Measurements from ENCODE around the gene GLRX2. TPM values are rescaled to one million over a fixed set of nuclear protein-coding genes. Genes with fewer than 3 reads are reported as not detected.
"Not testable (repeated sequence)": the region's sequence is repeated elsewhere in the genome, so short reads cannot be mapped to it uniquely, and the experiment has no call there.

The GLRX2 gene
- total RNA-seq, 1 donor from 2014 or later: 11.0 TPM

DNA sequence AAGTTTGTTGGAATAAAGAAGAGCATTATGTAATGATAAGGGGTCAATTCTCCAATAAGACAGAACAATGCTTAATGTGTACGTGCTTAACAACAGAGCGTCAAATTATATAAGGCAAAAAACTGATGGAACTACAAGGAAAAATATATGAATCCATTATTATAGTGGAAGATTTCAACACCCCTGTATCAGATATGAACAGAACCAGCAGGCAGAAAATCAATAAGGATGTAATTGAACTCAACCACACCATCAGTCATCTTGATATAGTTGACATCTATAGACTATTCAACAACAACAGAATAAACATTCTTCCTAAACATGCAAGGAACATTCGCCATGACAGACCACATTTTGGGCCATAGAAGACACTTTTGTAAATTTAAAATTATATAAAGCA lies 13.0 kb upstream of the GLRX2 start:
- H3K36me3 Mint-ChIP-seq (ENCODE audit: low read depth, unreplicated experiment): no peaks in the 10 kb centered on the region

DNA sequence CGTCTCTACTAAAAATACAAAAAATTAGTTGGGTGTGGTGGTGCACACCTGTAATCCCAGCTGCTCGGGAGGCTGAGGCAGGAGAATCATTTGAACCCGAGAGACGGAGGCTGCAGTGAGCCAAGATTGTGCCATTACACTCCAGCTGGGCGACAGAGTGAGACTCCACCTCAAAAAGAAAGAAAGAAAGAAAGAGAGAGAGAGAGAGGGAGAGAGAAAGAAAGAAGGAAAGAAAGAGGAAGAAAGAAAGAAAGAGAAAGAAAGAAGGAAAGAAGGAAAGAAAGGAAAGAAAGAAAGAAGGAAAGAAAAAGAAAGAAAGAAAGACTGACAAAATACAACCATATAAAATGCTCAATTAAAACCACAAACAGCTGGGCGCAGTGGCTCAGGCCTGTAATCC lies 12.0 kb upstream of the GLRX2 start:
- DNase-seq (ENCODE audit: low spot score); H3K4me3 Mint-ChIP-seq (ENCODE audit: unreplicated experiment); H3K9me3 Mint-ChIP-seq (ENCODE audit: unreplicated experiment); H3K36me3 Mint-ChIP-seq (ENCODE audit: low read depth, unreplicated experiment); H3K27ac Mint-ChIP-seq (ENCODE audit: unreplicated experiment); H3K27me3 Mint-ChIP-seq (ENCODE audit: unreplicated experiment); H3K4me1 Mint-ChIP-seq (ENCODE audit: unreplicated experiment): not testable (repeated sequence)

More for the DNA sequence above, 13.0 kb upstream of the GLRX2 start:
- Mint-ChIP-seq H3K27me3 (ENCODE audit: unreplicated experiment) (peaks cover 1% of the 10 kb centered on the region), H3K9me3 (ENCODE audit: unreplicated experiment) (no peaks in the 10 kb centered on the region), H3K4me3 (ENCODE audit: unreplicated experiment) (no peak overlapping the region), H3K27ac (ENCODE audit: unreplicated experiment) (no peak overlapping the region), H3K4me1 (ENCODE audit: unreplicated experiment) (peaks cover 2% of the 10 kb centered on the region)
- no peak for DNase-seq (ENCODE audit: low spot score)
- TF ChIP-seq, protein P1, sequence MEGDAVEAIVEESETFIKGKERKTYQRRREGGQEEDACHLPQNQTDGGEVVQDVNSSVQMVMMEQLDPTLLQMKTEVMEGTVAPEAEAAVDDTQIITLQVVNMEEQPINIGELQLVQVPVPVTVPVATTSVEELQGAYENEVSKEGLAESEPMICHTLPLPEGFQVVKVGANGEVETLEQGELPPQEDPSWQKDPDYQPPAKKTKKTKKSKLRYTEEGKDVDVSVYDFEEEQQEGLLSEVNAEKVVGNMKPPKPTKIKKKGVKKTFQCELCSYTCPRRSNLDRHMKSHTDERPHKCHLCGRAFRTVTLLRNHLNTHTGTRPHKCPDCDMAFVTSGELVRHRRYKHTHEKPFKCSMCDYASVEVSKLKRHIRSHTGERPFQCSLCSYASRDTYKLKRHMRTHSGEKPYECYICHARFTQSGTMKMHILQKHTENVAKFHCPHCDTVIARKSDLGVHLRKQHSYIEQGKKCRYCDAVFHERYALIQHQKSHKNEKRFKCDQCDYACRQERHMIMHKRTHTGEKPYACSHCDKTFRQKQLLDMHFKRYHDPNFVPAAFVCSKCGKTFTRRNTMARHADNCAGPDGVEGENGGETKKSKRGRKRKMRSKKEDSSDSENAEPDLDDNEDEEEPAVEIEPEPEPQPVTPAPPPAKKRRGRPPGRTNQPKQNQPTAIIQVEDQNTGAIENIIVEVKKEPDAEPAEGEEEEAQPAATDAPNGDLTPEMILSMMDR (IDR thresholded peaks at IDR 0.05; ENCODE audit: unreplicated experiment): no peak

DNA sequence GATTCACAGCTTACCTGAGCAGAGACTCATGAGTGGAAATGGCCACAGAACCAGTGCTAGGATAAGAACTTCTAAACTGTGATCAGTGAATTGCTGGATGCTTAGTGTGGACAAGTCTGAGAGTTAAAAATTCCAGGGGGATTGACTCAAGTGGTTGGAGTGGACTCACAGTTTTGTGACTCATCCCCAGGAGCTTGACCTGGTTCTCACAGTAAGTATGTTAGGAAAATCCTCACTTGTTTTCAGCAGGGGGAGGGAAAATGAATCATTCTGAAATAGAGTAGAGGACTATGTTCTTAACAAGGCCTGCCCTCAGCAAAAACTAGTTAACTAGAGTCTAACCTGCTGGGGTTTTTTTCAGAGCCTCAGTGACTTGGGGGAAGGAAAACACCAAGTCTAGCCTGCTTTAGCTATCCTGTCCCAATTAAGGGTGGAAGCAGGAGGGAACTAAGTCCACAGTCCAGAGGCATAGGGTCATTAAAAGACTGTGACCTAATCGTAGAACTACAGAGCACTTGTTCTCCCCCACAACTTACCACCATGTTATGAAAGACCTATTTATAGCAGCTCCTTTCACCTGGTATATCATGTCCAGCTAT lies 10.5 kb upstream of the GLRX2 start:
- no peaks in the 10 kb centered on the region for H3K36me3 Mint-ChIP-seq (ENCODE audit: low read depth, unreplicated experiment)
- no peaks in the 10 kb centered on the region for H3K4me1 Mint-ChIP-seq (ENCODE audit: unreplicated experiment)
- H3K4me3 Mint-ChIP-seq (ENCODE audit: unreplicated experiment): no peak overlapping the region
- TF ChIP-seq, protein P1 (IDR thresholded peaks at IDR 0.05; ENCODE audit: unreplicated experiment): no peak
- H3K9me3 Mint-ChIP-seq (ENCODE audit: unreplicated experiment): no peaks in the 10 kb centered on the region
- peaks cover 4% of the 10 kb centered on the region for H3K27me3 Mint-ChIP-seq (ENCODE audit: unreplicated experiment)
- no peak for DNase-seq (ENCODE audit: low spot score)
- H3K27ac Mint-ChIP-seq (ENCODE audit: unreplicated experiment): no peak overlapping the region

DNA sequence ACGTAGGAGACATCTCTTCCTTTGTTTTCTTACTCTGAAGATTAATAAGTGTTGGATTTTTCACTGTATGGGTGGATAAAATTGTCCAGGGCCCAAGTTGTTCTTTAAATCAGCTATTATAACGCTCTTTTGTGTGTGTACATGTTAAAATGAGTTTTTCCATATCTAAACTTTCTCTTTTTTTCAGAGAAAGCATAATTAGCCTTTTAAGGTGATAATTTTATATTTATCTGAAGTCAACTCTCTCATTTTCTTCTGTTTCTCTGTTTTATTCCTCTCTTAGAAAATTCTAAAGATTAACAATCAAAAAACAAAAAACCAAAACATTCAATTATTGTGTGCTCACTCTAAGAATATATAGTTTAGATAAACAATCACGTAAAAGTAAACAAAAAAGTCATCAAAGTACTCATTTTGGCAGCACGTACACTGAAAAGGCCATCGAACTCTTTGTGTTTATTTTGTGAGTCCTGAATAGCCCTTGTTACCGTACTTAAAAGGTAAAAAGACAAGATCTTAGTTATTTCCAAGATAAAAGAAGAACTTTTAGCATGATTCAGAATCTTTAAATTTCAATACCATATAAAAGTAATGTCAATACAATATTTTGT lies 9.4 kb upstream of the GLRX2 start:
- H3K4me3 Mint-ChIP-seq (ENCODE audit: unreplicated experiment): no peak overlapping the region
- H3K27ac Mint-ChIP-seq (ENCODE audit: unreplicated experiment): no peak overlapping the region
- TF ChIP-seq, protein P1 (IDR thresholded peaks at IDR 0.05; ENCODE audit: unreplicated experiment): no peak
- no peaks in the 10 kb centered on the region for H3K36me3 Mint-ChIP-seq (ENCODE audit: low read depth, unreplicated experiment)
- H3K27me3 Mint-ChIP-seq (ENCODE audit: unreplicated experiment): peaks cover 4% of the 10 kb centered on the region
- no peak for DNase-seq (ENCODE audit: low spot score)
- H3K9me3 Mint-ChIP-seq (ENCODE audit: unreplicated experiment): no peaks in the 10 kb centered on the region
- H3K4me1 Mint-ChIP-seq (ENCODE audit: unreplicated experiment): no peaks in the 10 kb centered on the region

DNA sequence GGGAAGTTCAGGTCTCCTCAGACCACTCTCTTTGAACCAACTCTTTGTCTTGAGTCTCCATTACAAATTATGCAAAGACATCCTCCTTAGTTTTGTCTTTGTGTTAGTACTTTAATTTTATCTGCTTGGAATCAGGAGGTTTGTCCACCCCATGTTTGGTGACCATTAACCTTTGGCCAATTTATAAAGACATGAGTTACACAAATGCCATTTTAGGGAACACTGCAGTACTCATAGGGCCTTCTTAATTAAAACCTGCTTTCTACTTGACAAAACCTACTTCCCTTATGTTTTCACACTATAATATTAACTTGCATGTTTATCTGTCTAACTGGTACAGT lies 8.7 kb upstream of the GLRX2 start:
- Mint-ChIP-seq H3K4me1 (ENCODE audit: unreplicated experiment) (no peaks in the 10 kb centered on the region), H3K27ac (ENCODE audit: unreplicated experiment) (no peak overlapping the region)

More for the DNA sequence above, 8.7 kb upstream of the GLRX2 start:
- TF ChIP-seq, protein P1 (IDR thresholded peaks at IDR 0.05; ENCODE audit: unreplicated experiment): no peak
- no peak for DNase-seq (ENCODE audit: low spot score)
- Mint-ChIP-seq H3K4me3 (ENCODE audit: unreplicated experiment) (no peak overlapping the region), H3K9me3 (ENCODE audit: unreplicated experiment) (no peaks in the 10 kb centered on the region), H3K27me3 (ENCODE audit: unreplicated experiment) (peaks cover 4% of the 10 kb centered on the region), H3K36me3 (ENCODE audit: low read depth, unreplicated experiment) (no peaks in the 10 kb centered on the region)

Data from endothelial cell (in vitro differentiated cells).